ENCODE measurements around the gene PPP2R5C.

DNA sequence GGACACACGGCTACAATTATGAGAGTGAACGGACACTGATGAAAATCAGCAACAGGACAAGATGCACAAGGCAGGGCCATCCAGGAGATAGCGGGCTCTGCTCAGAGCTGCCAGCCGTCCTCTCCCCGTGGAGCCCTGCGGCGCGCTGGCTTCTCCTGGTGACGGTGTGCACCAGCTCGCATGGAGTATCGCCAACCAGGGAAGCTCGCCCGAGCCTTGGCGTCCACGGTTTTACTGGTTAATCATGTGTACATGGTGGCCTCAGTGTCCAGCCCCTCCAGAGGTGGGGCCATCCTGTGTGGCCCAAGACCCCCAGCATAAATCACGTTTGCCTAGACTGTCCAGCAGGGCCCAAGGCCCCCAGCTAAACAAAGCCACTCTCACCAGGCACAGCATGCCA is 171.7 kb downstream of the PPP2R5C start:
- TF ChIP-seq, protein P1, sequence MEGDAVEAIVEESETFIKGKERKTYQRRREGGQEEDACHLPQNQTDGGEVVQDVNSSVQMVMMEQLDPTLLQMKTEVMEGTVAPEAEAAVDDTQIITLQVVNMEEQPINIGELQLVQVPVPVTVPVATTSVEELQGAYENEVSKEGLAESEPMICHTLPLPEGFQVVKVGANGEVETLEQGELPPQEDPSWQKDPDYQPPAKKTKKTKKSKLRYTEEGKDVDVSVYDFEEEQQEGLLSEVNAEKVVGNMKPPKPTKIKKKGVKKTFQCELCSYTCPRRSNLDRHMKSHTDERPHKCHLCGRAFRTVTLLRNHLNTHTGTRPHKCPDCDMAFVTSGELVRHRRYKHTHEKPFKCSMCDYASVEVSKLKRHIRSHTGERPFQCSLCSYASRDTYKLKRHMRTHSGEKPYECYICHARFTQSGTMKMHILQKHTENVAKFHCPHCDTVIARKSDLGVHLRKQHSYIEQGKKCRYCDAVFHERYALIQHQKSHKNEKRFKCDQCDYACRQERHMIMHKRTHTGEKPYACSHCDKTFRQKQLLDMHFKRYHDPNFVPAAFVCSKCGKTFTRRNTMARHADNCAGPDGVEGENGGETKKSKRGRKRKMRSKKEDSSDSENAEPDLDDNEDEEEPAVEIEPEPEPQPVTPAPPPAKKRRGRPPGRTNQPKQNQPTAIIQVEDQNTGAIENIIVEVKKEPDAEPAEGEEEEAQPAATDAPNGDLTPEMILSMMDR (IDR thresholded peaks at IDR 0.05), result no peak
- TF ChIP-seq POLR2AphosphoS5 (IDR thresholded peaks at IDR 0.05) (no peak), POLR2A (IDR thresholded peaks at IDR 0.05) (no peak), EP300 (IDR thresholded peaks at IDR 0.05) (no peak)

Data from upper lobe of left lung (tissue), 4 donors.